Heart left ventricle (tissue), 16 donors: ENCODE measurements around the gene AK4. TPM values are rescaled to one million over a fixed set of nuclear protein-coding genes. Genes with fewer than 3 reads are reported as not detected.

ENCODE experiments used
- ATAC-seq, 4 donors: fragments of 200-7000 bp; cut with Tn5 transposase; one replicate each; pipeline ENCODE4 v1.9.1; 2020 to 2022; ENCODE audit warnings: moderate library complexity in 4 of 4, mild to moderate bottlenecking in 3 of 4, moderate number of reproducible peaks in 1 of 4
- DNase-seq, 5 donors: peaks; one replicate each; pipeline ENCODE4 v3.0.0-alpha.2; 2020
- H3K27ac ChIP-seq, 12 donors: fragments of 200-600 bp; sonication (generic) in 4 of 12; one replicate each; pipeline versions ENCODE4 v1.5.0 to v1.8.0; 2016 to 2022; ENCODE audit warnings: mild to moderate bottlenecking in 2 of 12
- H3K27me3 ChIP-seq, 9 donors: fragments of 200-600 bp; sonication (generic) in 2 of 9; one replicate each; pipeline versions ENCODE4 v1.5.1 to v1.8.0; 2016 to 2022; ENCODE audit warnings: mild to moderate bottlenecking in 3 of 9
- H3K36me3 ChIP-seq, 9 donors: fragments of 200-600 bp; sonication (generic) in 2 of 9; one replicate each; pipeline versions ENCODE4 v1.5.0 to v1.8.0; 2018 to 2022; ENCODE audit warnings: mild to moderate bottlenecking in 2 of 9
- H3K4me1 ChIP-seq, 12 donors: fragments of 200-600 bp; sonication (generic) in 4 of 12; one replicate each; pipeline versions ENCODE4 v1.5.0 to v1.8.0; 2016 to 2022; ENCODE audit warnings: mild to moderate bottlenecking in 3 of 12
- H3K4me3 ChIP-seq, 12 donors: fragments of 200-600 bp; sonication (generic) in 4 of 12; one replicate each; pipeline versions ENCODE4 v1.5.0 to v1.8.0; 2017 to 2022; ENCODE audit warnings: mild to moderate bottlenecking in 9 of 12, moderate library complexity in 4 of 12
- H3K9me3 ChIP-seq, 12 donors: fragments of 200-600 bp; sonication (generic) in 4 of 12; one replicate each; pipeline versions ENCODE4 v1.5.0 to v1.8.0; 2016 to 2022; ENCODE audit warnings: mild to moderate bottlenecking in 1 of 12
- POLR2A ChIP-seq, 2 donors: fragments of 450-650 bp; IDR thresholded peaks; one replicate each; pipeline ENCODE4 v1.6.1; 2017; ENCODE audit warnings: antibody characterized with exemption in 2 of 2, mild to moderate bottlenecking in 2 of 2, moderate library complexity in 2 of 2
- WGBS, 4 donors: extraction: QIAGEN DNeasy Blood & Tissue Kit in 2 of 4; methylation state at CpG; one replicate each; pipeline versions ENCODE4 v1.1.5 to v1.1.7; 2013 to 2018; 5-methylcytosine and 5-hydroxymethylcytosine counted together
- intact Hi-C, 10 donors: fragments of 100-400 bp; cut with DNase I; formaldehyde crosslinking; loops; one replicate each; pipeline versions ENCODE4 v1.11.1 to v1.14.2; 2022
- polyA plus RNA-seq, 2 donors: library from polyadenylated mRNA; stranded (reverse); fragments of 200-250 nt; gene quantifications; one replicate each; pipeline ENCODE4 v1.2.3, GENCODE V29; 2013
- total RNA-seq, 9 donors: library from RNA; depleted of rRNA in 2 of 9; stranded (reverse); fragments of >200 nt in 2 of 9; fragmentation: NEBNext Ultra II Directional in 3 of 9; extraction: Animal tissue kit (Norgen Biotek cat#: 25700) in 3 of 9; gene quantifications; one replicate each; pipeline versions ENCODE4 v1.1.0 to v1.2.4, GENCODE V29; 2016 to 2023
- TF ChIP-seq, protein P1 (sequence below), 12 donors: fragments of 200-600 bp; sonication (generic) in 4 of 12; IDR thresholded peaks; one replicate each; pipeline versions ENCODE4 v1.5.0 to v1.8.0; 2018 to 2022; ENCODE audit warnings: antibody characterized with exemption in 12 of 12, mild to moderate bottlenecking in 5 of 12
- donor health status: ischemic (EF 13 %, LVEDD 7.1; RV severe dilation, severe dysfunction).
- donor health status: healthy with polysubstance abuse.
- donor health status: DM: no; HTN: yes; CAD: no.
- donor health status: DM: no; HTN: no; CAD: no.
- donor health status: ischemic (EF 25% LVEDD 6.9; RV normal size, moderate dysfunction).
- donor health status: ischemic (EF 25% LVEDD 5.7; RV mildly dilated, moderate dysfunction).
- donor health status: healthy.
- donor health status: DM: yes; HTN: yes; CAD: no.
- donor health status: ischemic (EF 35%, LVEDD 5.7; RV mildly dilated, moderate dysfunction).
- donor health status: nonischemic (EF 11% LVEDD 7.7; RV severe dilation, severe dysfunction).
- donor health status: DM: yes; HTN: yes; CAD: no.
- donor health status: PGD.
- donor health status: ischemic (EF 29% LVEDD 5.4; RV normal size, mild dysfunction).
- donor health status: nonischemic (EF 23%, LVEDD 6.1; RV moderate dilation, normal function).

AK4 gene
- total and polyA plus RNA-seq, 11 donors, result 16.0 to 181 (median 122) TPM

DNA sequence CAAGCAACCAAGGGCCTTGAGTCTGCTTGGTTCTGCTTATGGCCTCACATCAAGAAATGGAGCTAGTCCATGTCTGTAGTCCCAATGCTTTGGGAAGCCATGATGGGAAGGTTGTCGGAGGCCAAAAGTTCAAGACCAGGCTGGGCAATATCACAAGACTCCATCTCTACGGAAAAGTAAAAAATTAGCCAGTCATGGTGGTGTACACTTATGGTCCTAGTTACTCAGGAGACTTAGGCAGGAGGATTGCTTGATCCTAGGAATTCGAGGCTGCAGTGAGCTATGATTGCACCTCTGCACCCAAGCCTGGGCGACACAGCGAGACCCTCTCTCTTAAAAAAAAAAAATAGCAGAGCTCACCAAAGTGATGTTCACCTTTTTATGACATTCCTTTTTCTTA, 81.2 kb downstream of the AK4 start:
- Histone ChIP-seq H3K4me3 (no peak overlapping the region), H3K9me3 (no peaks in the 10 kb centered on the region), H3K36me3 (peaks cover 0 to 30% (median 13%) of the 10 kb centered on the region in 9 donors), H3K27ac (no peak overlapping the region), H3K27me3 (no peaks in the 10 kb centered on the region), H3K4me1 (peaks cover 0 to 12% (median 0%) of the 10 kb centered on the region in 12 donors)
- no peak for ATAC-seq
- WGBS, 4 donors, result 87 to 99% (median 93%) methylated on average over 5 of the region's 5 CpGs
- no peak for DNase-seq
- TF ChIP-seq POLR2A (IDR thresholded peaks at IDR 0.05), result no peak
- TF ChIP-seq, protein P1, sequence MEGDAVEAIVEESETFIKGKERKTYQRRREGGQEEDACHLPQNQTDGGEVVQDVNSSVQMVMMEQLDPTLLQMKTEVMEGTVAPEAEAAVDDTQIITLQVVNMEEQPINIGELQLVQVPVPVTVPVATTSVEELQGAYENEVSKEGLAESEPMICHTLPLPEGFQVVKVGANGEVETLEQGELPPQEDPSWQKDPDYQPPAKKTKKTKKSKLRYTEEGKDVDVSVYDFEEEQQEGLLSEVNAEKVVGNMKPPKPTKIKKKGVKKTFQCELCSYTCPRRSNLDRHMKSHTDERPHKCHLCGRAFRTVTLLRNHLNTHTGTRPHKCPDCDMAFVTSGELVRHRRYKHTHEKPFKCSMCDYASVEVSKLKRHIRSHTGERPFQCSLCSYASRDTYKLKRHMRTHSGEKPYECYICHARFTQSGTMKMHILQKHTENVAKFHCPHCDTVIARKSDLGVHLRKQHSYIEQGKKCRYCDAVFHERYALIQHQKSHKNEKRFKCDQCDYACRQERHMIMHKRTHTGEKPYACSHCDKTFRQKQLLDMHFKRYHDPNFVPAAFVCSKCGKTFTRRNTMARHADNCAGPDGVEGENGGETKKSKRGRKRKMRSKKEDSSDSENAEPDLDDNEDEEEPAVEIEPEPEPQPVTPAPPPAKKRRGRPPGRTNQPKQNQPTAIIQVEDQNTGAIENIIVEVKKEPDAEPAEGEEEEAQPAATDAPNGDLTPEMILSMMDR (IDR thresholded peaks at IDR 0.05), result no peak
- intact Hi-C loops, result no loop called here

- Histone ChIP-seq H3K27me3 (no peaks in the 10 kb centered on the region), H3K36me3 (peaks cover 0 to 25% (median 13%) of the 10 kb centered on the region in 9 donors), H3K4me1 (peaks cover 0 to 12% (median 0%) of the 10 kb centered on the region in 12 donors), H3K9me3 (no peaks in the 10 kb centered on the region), H3K27ac (no peak overlapping the region), H3K4me3 (no peak overlapping the region)
- 93 to 95% (median 94%) methylated on average over 5 of the region's 5 CpGs for WGBS, 4 donors
- DNase-seq (no peak), ATAC-seq (no peak)
- TF ChIP-seq, protein P1 (IDR thresholded peaks at IDR 0.05), result no peak
- no peak for TF ChIP-seq POLR2A (IDR thresholded peaks at IDR 0.05)
- intact Hi-C loops, result loop anchor here in 1 of 10 donors (5.0 to 10.0 kb wide), 2 partner anchors 195 to 457 kb away; partner anchors contain the start of genes LEPR and LEPROT
These were observed 81.8 kb downstream of the AK4 start for GRCh38 chr1:65229754-65230339.

DNA sequence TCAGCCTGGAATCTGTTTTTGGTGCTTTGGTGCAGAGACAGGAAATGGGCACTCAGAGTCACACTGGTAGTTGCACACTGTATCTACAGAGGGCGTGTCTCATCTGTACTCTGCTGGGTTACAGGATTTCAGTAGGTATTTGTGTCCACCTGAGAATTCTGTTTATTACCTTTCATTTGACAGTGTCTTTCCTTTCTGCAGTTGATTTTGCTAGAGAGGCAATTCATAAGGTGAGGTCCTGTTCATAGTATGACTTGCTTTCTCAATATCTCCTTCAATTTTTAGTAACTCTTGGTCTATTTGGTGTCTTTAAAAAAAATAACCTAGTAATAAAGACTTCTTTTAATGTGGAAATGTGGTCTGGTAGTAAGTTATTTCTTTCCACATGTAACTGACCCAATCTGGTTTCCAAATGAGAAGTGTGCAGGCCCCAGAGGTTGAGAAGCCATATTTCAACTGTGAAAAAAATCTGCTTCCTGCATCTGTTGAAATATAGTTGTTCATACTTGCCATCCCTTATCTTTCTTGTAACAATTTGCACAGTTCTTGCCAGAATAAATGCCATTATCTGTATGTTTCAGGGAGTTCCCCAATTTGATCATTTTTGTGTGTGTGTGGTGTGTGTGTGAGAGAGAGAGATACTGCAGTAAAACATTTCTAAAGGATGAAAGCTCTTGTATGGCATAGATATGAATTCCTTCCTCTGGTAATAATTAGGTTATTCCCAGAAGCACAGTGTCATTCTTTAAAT, 82.9 kb downstream of the AK4 start:
- ATAC-seq (no peak), DNase-seq (no peak)
- no peaks in the 10 kb centered on the region for H3K27me3 ChIP-seq
- peaks cover 0 to 12% (median 0%) of the 10 kb centered on the region in 12 donors for H3K4me1 ChIP-seq
- H3K9me3 ChIP-seq, result no peaks in the 10 kb centered on the region
- no peak for TF ChIP-seq POLR2A (IDR thresholded peaks at IDR 0.05)
- TF ChIP-seq, protein P1 (IDR thresholded peaks at IDR 0.05), result no peak
- no peak overlapping the region for H3K4me3 ChIP-seq
- intact Hi-C loops, result loop anchor here in 1 of 10 donors (5.0 to 10.0 kb wide), 2 partner anchors 194 to 456 kb away; partner anchors contain the start of genes LEPR and LEPROT
- peaks cover 0 to 15% (median 5%) of the 10 kb centered on the region in 9 donors for H3K36me3 ChIP-seq
- no peak overlapping the region for H3K27ac ChIP-seq
- WGBS, 4 donors, result 85 to 95% (median 94%) methylated on average over 1 of the region's 1 CpG

- 58 to 66% (median 59%) methylated on average over 4 of the region's 4 CpGs for WGBS, 4 donors
- Histone ChIP-seq H3K27me3 (no peaks in the 10 kb centered on the region), H3K4me3 (no peak overlapping the region), H3K9me3 (peaks cover 0 to 9% (median under 1%) of the 10 kb centered on the region in 12 donors), H3K27ac (no peak overlapping the region), H3K4me1 (peaks cover 0 to 12% (median 0%) of the 10 kb centered on the region in 12 donors), H3K36me3 (peaks cover 0 to 15% (median 5%) of the 10 kb centered on the region in 9 donors)
- intact Hi-C loops, result loop anchor here in 1 of 10 donors (5.0 to 10.0 kb wide), 2 partner anchors 193 to 455 kb away; partner anchors contain the start of genes LEPR and LEPROT
- ATAC-seq (peak in 2 of 4 donors; percentile 34 to 38), DNase-seq (no peak)
- TF ChIP-seq, protein P1 (IDR thresholded peaks at IDR 0.05), result no peak
- TF ChIP-seq POLR2A (IDR thresholded peaks at IDR 0.05), result no peak
These were observed 83.8 kb downstream of the AK4 start for GRCh38 chr1:65231718-65232330.
